HEK293 (cell line): ENCODE measurements around the gene SLC35E1.

ENCODE experiments used
- CTCF ChIP-seq: fragments of 450-650 bp; formaldehyde crosslinking; IDR thresholded peaks from 2 replicates; pipeline ENCODE4 v1.5.1; 2016; ENCODE audit warnings: missing biosample characterization, missing genetic modification characterization
- GLI2 ChIP-seq: fragments of 450-650 bp; formaldehyde crosslinking; IDR thresholded peaks from 2 replicates; pipeline ENCODE4; 2017; ENCODE audit warnings: missing biosample characterization, missing genetic modification characterization, low read depth, borderline replicate concordance
- KLF7 ChIP-seq: fragments of 450-650 bp; formaldehyde crosslinking; IDR thresholded peaks from 2 replicates; pipeline ENCODE4 v1.5.1; 2016; ENCODE audit warnings: missing biosample characterization, missing genetic modification characterization, borderline replicate concordance
- ZNF274 ChIP-seq, 2 experiments: fragments of 200-500 bp in 1 of 2; fragments of 450-650 bp in 1 of 2; sonication (Bioruptor generic) in 1 of 2; formaldehyde crosslinking in 1 of 2; IDR thresholded peaks; 2 replicates each; pipeline versions ENCODE4 v1.5.1 to v1.6.1; 2014 to 2016; ENCODE audit warnings: borderline replicate concordance in 1 of 2, inconsistent platforms in 1 of 2, low read length in 1 of 2, missing biosample characterization in 1 of 2, missing genetic modification characterization in 1 of 2

GRCh38 chr19:16575282-16575681 is 3.1 kb upstream of the SLC35E1 start:
- TF ChIP-seq GLI2 (tag by site-specific recombination): no peak
- TF ChIP-seq KLF7 (tag by site-specific recombination): no peak
- no peak for TF ChIP-seq ZNF274 (IDR thresholded peaks at IDR 0.05; ENCODE audit: low read length)
- TF ChIP-seq ZNF274 (tag by site-specific recombination; IDR thresholded peaks at IDR 0.05; ENCODE audit: borderline replicate concordance): no peak
- TF ChIP-seq CTCF (tag by site-specific recombination): no peak
